ENCODE results near the gene RAD9A. TPM values are rescaled to one million over a fixed set of nuclear protein-coding genes. Genes with fewer than 3 reads are reported as not detected.

The RAD9A gene
- total RNA-seq, 1 experiment from 2014 or later, result 11.7 TPM

Other genes with a start within 250 kb of the RAD9A start
- gene GRK2, start 125.5 kb upstream of the RAD9A start, total RNA-seq (2014; rRNA removed; shearing (Covaris generic)), result 45.2 and 49.7 TPM in 2 replicates
- gene ANKRD13D, start 102.7 kb upstream of the RAD9A start, total RNA-seq (2014; rRNA removed; shearing (Covaris generic)), result 15.3 and 19.9 TPM in 2 replicates
- 2.5 TPM in 2 replicates for gene SSH3, start 88.5 kb upstream of the RAD9A start, total RNA-seq (2014; rRNA removed; shearing (Covaris generic))
- gene POLD4, start 38.4 kb upstream of the RAD9A start, total RNA-seq (2014; rRNA removed; shearing (Covaris generic)), result 35.4 and 37.5 TPM in 2 replicates
- gene CLCF1, start 18.4 kb upstream of the RAD9A start, total RNA-seq (2014; rRNA removed; shearing (Covaris generic)), result 5.2 and 6.1 TPM in 2 replicates
- gene PPP1CA, start 9.9 kb downstream of the RAD9A start, total RNA-seq (2014; rRNA removed; shearing (Covaris generic)), result 169 and 197 TPM in 2 replicates
- not detected in 2 replicates for gene TBC1D10C, start 12.1 kb downstream of the RAD9A start, total RNA-seq (2014; rRNA removed; shearing (Covaris generic))
- 0.05 and 0.08 TPM in 2 replicates for gene CARNS1, start 23.7 kb downstream of the RAD9A start, total RNA-seq (2014; rRNA removed; shearing (Covaris generic))
- gene RPS6KB2, start 36.5 kb downstream of the RAD9A start, total RNA-seq (2014; rRNA removed; shearing (Covaris generic)), result 25.9 and 33.5 TPM in 2 replicates
- gene PTPRCAP, start 45.7 kb downstream of the RAD9A start, total RNA-seq (2014; rRNA removed; shearing (Covaris generic)), result 1.1 TPM in 1 of 2 replicates, not detected in the other
- 25.5 and 30.1 TPM in 2 replicates for gene CORO1B, start 51.5 kb downstream of the RAD9A start, total RNA-seq (2014; rRNA removed; shearing (Covaris generic))
- gene GPR152, start 60.7 kb downstream of the RAD9A start, total RNA-seq (2014; rRNA removed; shearing (Covaris generic)), result not detected in 2 replicates
- 1.2 and 2.6 TPM in 2 replicates for gene CABP4, start 63.4 kb downstream of the RAD9A start, total RNA-seq (2014; rRNA removed; shearing (Covaris generic))
- gene TMEM134, start 77.3 kb downstream of the RAD9A start, total RNA-seq (2014; rRNA removed; shearing (Covaris generic)), result 7.6 TPM in 2 replicates
- 39.8 and 45.4 TPM in 2 replicates for gene AIP, start 91.0 kb downstream of the RAD9A start, total RNA-seq (2014; rRNA removed; shearing (Covaris generic))
- gene PITPNM1, start 113.4 kb downstream of the RAD9A start, total RNA-seq (2014; rRNA removed; shearing (Covaris generic)), result 7.9 and 9.7 TPM in 2 replicates
- 15.8 and 15.9 TPM in 2 replicates for gene CDK2AP2, start 116.2 kb downstream of the RAD9A start, total RNA-seq (2014; rRNA removed; shearing (Covaris generic))
- gene CABP2, start 131.5 kb downstream of the RAD9A start, total RNA-seq (2014; rRNA removed; shearing (Covaris generic)), result not detected in 2 replicates
- gene GSTP1, start 191.8 kb downstream of the RAD9A start, total RNA-seq (2014; rRNA removed; shearing (Covaris generic)), result 192 and 275 TPM in 2 replicates
- gene NDUFV1, start 214.9 kb downstream of the RAD9A start, total RNA-seq (2014; rRNA removed; shearing (Covaris generic)), result 116 and 137 TPM in 2 replicates
- gene NUDT8, start 238.0 kb downstream of the RAD9A start, total RNA-seq (2014; rRNA removed; shearing (Covaris generic)), result 0.76 and 2.4 TPM in 2 replicates
- gene TBX10, start 247.8 kb downstream of the RAD9A start, total RNA-seq (2014; rRNA removed; shearing (Covaris generic)), result not detected in 2 replicates